ENCODE results near the gene ING1. TPM values are rescaled to one million over a fixed set of nuclear protein-coding genes. Genes with fewer than 3 reads are reported as not detected.
"Not testable (repeated sequence)": the region's sequence is repeated elsewhere in the genome, so short reads cannot be mapped to it uniquely, and the experiment has no call there.

Gene ING1
- total RNA-seq, 1 experiment from 2014 or later: 21.7 TPM

DNA sequence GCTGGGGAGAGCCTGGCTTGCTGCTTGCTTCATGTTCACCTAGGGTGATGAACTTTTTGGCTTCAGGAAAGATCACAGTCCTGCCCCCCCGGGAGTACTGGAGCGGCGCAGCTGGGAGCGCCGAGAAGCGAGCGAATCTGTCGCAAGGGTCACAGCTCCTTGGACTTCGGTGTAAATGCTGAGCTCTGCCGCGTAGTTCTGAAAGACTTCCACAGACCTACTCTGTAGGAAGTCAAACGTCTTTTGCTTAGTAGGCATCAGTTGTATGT lies 2.7 kb downstream of the ING1 start:
- Histone ChIP-seq H3K36me3 (replicated peaks; ENCODE audit: control insufficient read depth, insufficient read depth, low read length) (peaks cover 6% of the 10 kb centered on the region), H3K4me3 (ENCODE audit: insufficient read depth, low read depth, low read length) (peak overlapping the region; percentile 94), H3K27me3 (ENCODE audit: control insufficient read depth, insufficient read depth, low read length) (no peaks in the 10 kb centered on the region)
- DNase-seq: no peak

DNA sequence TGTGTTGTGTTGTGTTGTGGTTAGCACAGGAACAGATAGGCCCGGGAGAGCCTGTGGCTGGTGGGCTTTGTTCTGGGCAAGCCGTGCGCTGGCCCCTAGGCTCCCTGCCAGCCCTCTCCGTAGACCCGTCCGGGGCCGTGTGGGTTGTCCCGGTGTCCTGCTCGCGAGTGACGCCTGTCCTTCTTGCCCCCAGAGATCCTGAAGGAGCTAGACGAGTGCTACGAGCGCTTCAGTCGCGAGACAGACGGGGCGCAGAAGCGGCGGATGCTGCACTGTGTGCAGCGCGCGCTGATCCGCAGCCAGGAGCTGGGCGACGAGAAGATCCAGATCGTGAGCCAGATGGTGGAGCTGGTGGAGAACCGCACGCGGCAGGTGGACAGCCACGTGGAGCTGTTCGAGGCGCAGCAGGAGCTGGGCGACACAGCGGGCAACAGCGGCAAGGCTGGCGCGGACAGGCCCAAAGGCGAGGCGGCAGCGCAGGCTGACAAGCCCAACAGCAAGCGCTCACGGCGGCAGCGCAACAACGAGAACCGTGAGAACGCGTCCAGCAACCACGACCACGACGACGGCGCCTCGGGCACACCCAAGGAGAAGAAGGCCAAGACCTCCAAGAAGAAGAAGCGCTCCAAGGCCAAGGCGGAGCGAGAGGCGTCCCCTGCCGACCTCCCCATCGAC lies 5.7 kb downstream of the ING1 start:
- Histone ChIP-seq H3K36me3 (replicated peaks; ENCODE audit: control insufficient read depth, insufficient read depth, low read length) (peaks cover 6% of the 10 kb centered on the region), H3K4me3 (ENCODE audit: insufficient read depth, low read depth, low read length) (no peak overlapping the region), H3K27me3 (ENCODE audit: control insufficient read depth, insufficient read depth, low read length) (no peaks in the 10 kb centered on the region)
- DNase-seq: peak; percentile 29

DNA sequence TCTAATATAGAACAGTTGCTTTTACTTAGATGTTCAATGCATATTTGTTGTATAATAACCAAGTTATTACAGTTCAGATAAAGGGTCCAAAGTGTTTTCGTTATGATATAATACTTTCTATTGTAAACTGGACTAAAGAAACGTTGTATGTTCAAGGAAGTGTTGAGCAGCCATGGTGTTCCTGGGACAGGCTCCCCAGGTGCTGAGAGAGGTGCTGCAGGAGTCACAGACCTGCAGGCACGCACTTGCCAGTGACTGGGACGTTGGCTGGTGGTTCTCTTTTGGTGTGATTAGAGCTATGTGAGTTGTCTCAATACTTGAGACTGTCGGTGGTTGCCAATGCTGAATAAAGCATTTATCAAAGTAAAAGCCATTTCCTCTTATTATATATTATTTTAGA lies 9.5 kb downstream of the ING1 start:
- Histone ChIP-seq H3K4me3 (ENCODE audit: insufficient read depth, low read depth, low read length) (no peak overlapping the region), H3K36me3 (replicated peaks; ENCODE audit: control insufficient read depth, insufficient read depth, low read length) (peaks cover 6% of the 10 kb centered on the region), H3K27me3 (ENCODE audit: control insufficient read depth, insufficient read depth, low read length) (no peaks in the 10 kb centered on the region)
- DNase-seq: peak; percentile 24

DNA sequence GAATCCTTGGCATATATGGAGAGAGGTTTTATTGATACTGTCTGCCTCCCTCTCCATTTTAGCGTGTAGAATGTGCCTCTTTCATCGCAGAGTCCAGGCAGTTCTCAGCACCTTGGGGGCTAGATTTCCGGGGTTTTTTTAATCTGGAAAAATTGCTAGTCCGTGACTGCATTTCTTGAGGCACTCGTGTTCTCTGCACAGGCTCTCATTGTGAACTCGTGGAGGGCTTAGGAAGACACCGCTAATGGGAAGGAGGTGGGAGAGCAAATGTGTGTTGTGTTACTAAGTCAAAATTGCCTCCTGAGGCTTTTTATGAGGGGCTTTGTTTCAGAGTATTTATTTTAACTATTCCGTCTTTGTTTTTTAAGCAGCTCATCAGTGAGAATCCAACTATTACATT lies 10.1 kb downstream of the ING1 start:
- no peaks in the 10 kb centered on the region for H3K27me3 ChIP-seq (ENCODE audit: control insufficient read depth, insufficient read depth, low read length)
- H3K36me3 ChIP-seq (replicated peaks; ENCODE audit: control insufficient read depth, insufficient read depth, low read length): peaks cover 6% of the 10 kb centered on the region
- DNase-seq: no peak
- H3K4me3 ChIP-seq (ENCODE audit: insufficient read depth, low read depth, low read length): no peak overlapping the region

DNA sequence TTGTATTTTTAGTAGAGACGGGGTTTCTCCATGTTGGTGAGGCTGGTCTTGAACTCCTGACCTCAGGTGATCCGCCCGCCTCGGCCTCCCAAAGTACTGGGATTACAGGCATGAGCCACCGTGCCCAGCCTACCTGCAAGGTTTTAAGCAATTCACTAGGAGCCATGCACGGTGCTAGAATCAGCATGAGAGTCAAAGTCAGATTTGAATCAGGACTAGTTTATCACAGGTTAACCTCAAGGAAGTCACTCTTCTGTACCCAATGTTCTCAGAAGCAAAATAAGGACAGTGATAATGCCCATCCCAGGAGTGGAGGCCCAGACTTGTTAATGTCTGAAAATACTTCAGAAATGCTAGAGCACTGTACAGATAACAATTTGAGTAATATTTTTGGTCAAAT lies 12.7 kb downstream of the ING1 start:
- H3K27me3 ChIP-seq (ENCODE audit: control insufficient read depth, insufficient read depth, low read length); DNase-seq; H3K36me3 ChIP-seq (replicated peaks; ENCODE audit: control insufficient read depth, insufficient read depth, low read length): not testable (repeated sequence)

DNA sequence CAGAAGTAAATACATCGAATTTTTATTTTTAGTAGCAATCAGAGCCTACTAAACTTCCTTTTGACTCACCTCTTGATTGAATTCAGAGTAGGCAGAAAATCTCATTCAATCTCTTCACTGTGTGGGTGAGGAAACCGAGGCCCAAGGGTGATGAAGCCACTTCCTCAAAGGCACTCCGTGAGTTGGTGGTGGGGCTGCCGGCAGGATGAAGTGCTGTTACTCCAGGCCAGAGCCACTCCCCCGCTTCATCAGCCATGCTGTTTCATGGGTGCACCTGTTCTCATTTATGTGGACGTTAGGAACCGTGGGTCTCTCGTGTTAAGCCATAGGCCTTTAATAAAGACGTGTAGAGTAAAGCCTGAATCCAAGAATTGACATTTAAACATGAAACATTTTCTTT lies 13.2 kb downstream of the ING1 start:
- DNase-seq: no peak
- Histone ChIP-seq H3K36me3 (replicated peaks; ENCODE audit: control insufficient read depth, insufficient read depth, low read length) (no peaks in the 10 kb centered on the region), H3K27me3 (ENCODE audit: control insufficient read depth, insufficient read depth, low read length) (no peaks in the 10 kb centered on the region), H3K4me3 (ENCODE audit: insufficient read depth, low read depth, low read length) (no peak overlapping the region)

More for the DNA sequence above, 12.7 kb downstream of the ING1 start:
- not testable (repeated sequence) for H3K4me3 ChIP-seq (ENCODE audit: insufficient read depth, low read depth, low read length)

DNA sequence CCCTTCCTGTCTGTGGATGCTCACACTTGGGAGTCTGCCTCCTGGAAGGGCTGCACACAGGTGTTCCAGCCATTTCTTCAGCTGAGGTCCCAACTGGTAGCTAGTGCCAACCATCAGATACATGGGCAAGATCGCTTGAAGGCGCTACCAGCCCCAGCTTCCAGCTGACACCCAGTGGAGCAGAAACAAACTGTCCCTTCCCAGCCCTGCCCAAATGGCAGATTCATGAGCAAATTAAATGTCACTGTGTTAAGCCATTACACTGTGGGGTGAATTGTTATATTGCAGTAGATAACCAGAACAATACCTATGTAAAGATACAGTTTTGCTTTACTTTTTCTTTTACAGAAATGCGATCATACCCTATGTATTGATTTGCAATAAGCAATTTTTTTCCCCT lies 17.6 kb downstream of the ING1 start:
- DNase-seq: no peak
- Histone ChIP-seq H3K27me3 (ENCODE audit: control insufficient read depth, insufficient read depth, low read length) (no peaks in the 10 kb centered on the region), H3K4me3 (ENCODE audit: insufficient read depth, low read depth, low read length) (no peak overlapping the region)

GRCh38 chr13:110734561-110734960 lies 21.1 kb downstream of the ING1 start:
- Histone ChIP-seq H3K4me3 (ENCODE audit: insufficient read depth, low read depth, low read length) (no peak overlapping the region), H3K36me3 (replicated peaks; ENCODE audit: control insufficient read depth, insufficient read depth, low read length) (no peaks in the 10 kb centered on the region), H3K27me3 (ENCODE audit: control insufficient read depth, insufficient read depth, low read length) (no peaks in the 10 kb centered on the region)
- no peak for DNase-seq

More for the DNA sequence above, 17.6 kb downstream of the ING1 start:
- H3K36me3 ChIP-seq (replicated peaks; ENCODE audit: control insufficient read depth, insufficient read depth, low read length): no peaks in the 10 kb centered on the region

DNA sequence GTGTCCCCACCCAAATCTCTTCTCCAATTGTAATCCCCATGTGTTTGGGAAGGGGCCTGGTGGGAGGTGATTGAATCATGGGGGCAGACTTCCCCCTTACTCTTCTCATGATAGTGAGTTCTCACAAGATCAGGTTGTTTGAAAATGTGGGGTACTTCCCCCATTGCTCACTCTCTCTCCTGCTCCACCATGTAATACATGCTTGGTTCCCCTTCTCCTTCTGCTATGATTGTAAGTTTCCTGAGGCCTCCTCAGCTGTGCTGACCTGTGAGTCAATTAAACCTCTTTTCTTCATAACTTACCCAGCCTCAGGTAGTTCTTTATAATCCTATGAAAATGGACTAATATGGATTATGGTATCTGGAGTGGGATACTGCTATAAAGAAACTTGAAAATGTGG lies 24.1 kb downstream of the ING1 start:
- DNase-seq: no peak
- H3K27me3 ChIP-seq (ENCODE audit: control insufficient read depth, insufficient read depth, low read length): no peaks in the 10 kb centered on the region
- no peak overlapping the region for H3K4me3 ChIP-seq (ENCODE audit: insufficient read depth, low read depth, low read length)
- no peaks in the 10 kb centered on the region for H3K36me3 ChIP-seq (replicated peaks; ENCODE audit: control insufficient read depth, insufficient read depth, low read length)

DNA sequence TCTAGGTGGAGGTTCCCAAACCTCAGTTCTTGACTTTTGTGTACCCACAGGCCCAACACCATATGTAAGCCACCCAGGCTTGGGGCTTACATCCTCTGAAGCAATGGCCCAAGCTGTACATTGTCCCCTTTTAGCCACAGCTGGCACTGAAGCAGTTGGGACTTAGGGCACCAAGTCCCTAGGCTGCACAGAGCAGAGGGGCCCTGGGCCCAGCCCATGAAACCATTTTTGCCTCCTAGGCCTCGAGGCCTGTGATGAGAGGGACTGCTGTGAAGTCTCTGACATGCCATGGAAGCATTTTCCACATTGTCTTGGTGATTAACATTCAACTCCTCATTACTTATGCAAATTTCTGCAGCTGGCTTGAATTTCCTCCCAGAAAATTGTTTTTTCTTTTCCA lies 30.2 kb downstream of the ING1 start:
- Histone ChIP-seq H3K36me3 (replicated peaks; ENCODE audit: control insufficient read depth, insufficient read depth, low read length) (no peaks in the 10 kb centered on the region), H3K4me3 (ENCODE audit: insufficient read depth, low read depth, low read length) (no peak overlapping the region), H3K27me3 (ENCODE audit: control insufficient read depth, insufficient read depth, low read length) (no peaks in the 10 kb centered on the region)
- DNase-seq: no peak

DNA sequence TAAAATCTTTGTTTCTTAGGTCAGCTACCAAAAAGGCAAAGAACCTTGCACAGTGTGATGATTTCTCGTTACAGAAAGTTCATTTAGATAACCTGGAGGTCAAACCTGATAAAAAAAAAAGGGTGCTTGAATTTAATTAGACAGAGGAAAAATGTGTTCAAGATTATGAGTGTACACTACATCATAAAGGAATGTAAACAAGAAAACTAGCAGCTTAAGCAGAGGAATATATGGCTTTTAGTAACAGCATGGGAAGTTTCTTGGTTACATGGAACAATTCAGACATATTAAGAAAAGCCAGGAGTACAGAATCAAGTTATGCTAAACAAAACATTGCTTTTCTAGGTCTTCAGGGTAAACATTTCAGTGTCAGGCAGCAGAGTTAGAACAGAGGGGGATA lies 32.9 kb downstream of the ING1 start:
- Histone ChIP-seq H3K36me3 (replicated peaks; ENCODE audit: control insufficient read depth, insufficient read depth, low read length) (no peaks in the 10 kb centered on the region), H3K27me3 (ENCODE audit: control insufficient read depth, insufficient read depth, low read length) (no peaks in the 10 kb centered on the region), H3K4me3 (ENCODE audit: insufficient read depth, low read depth, low read length) (no peak overlapping the region)
- DNase-seq: no peak

DNA sequence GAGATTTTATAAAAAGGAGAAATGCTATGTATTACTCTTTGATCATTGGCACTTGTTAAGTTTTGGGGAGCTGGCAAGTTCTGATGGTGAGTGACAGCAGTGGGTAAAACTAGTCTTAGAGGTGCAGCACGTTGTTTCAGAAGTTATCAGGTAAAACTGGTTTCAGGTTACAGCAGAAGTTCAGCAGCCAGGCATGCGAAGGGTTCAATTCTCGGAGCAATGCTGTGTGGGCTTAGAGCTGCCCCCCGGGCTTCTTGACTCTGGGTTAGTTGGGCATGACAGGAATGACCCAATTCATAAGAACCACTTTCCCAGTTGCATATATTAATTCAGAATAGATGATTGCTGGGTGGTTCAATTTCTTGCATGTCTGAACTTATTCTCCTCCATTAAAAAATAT lies 34.8 kb downstream of the ING1 start:
- no peaks in the 10 kb centered on the region for H3K36me3 ChIP-seq (replicated peaks; ENCODE audit: control insufficient read depth, insufficient read depth, low read length)
- DNase-seq: no peak
- H3K4me3 ChIP-seq (ENCODE audit: insufficient read depth, low read depth, low read length): no peak overlapping the region
- no peaks in the 10 kb centered on the region for H3K27me3 ChIP-seq (ENCODE audit: control insufficient read depth, insufficient read depth, low read length)

GRCh38 chr13:110756219-110756631 lies 42.7 kb downstream of the ING1 start:
- Histone ChIP-seq H3K4me3 (ENCODE audit: insufficient read depth, low read depth, low read length) (no peak overlapping the region), H3K27me3 (ENCODE audit: control insufficient read depth, insufficient read depth, low read length) (no peaks in the 10 kb centered on the region), H3K36me3 (replicated peaks; ENCODE audit: control insufficient read depth, insufficient read depth, low read length) (no peaks in the 10 kb centered on the region)
- DNase-seq: no peak

GRCh38 chr13:110757296-110757695 lies 43.8 kb downstream of the ING1 start:
- H3K36me3 ChIP-seq (replicated peaks; ENCODE audit: control insufficient read depth, insufficient read depth, low read length): no peaks in the 10 kb centered on the region
- no peak for DNase-seq
- H3K4me3 ChIP-seq (ENCODE audit: insufficient read depth, low read depth, low read length): no peak overlapping the region
- no peaks in the 10 kb centered on the region for H3K27me3 ChIP-seq (ENCODE audit: control insufficient read depth, insufficient read depth, low read length)

DNA sequence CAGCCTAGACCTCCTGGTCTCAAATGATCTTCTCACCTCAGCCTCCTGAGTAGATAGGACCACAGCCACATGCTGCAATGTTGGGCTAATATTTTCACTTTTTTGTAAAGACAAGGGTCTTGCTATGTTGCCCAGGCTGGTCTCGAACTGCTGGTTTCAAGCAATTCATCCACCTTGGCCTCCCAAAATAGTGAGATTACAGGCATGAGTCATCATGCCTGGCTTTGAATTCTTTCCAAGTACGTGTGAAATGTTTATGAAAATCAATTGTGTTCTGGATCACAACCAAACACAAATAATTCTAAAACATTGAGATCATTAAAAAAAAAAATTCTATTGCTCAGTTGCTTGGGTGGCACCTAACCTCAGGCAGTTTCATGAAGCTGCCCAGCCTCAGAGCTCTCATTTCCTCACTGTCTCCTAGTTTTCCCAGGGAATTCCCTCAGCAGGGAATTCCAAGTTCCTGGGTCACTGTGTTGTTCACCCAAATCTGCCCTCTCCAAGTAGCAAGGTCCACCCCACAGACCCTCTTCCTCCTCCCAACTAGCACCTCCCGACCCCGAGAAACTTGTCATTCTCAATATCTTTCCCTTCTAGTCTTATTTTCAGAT lies 44.8 kb downstream of the ING1 start:
- Histone ChIP-seq H3K27me3 (ENCODE audit: control insufficient read depth, insufficient read depth, low read length) (no peaks in the 10 kb centered on the region), H3K36me3 (replicated peaks; ENCODE audit: control insufficient read depth, insufficient read depth, low read length) (no peaks in the 10 kb centered on the region), H3K4me3 (ENCODE audit: insufficient read depth, low read depth, low read length) (no peak overlapping the region)
- no peak for DNase-seq

DNA sequence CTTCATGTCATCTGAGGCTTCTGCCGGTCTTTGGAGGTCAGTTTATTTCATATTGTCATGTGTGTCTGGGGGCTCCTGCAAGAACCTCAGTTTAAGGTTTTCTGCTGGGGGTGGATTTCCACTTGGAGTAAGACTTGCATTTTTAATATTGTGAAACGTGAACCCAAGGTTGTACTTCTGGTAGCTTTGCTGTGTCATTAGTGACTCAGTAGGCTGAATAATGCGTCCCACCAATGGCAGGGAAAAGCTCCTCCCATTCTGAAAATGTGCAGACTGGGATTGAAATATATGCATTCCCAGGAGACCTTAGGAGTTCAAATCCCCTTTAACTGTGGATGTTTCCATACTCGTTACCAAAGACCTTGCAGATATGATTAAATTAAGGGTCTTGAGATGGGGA lies 46.2 kb downstream of the ING1 start:
- H3K4me3 ChIP-seq (ENCODE audit: insufficient read depth, low read depth, low read length): no peak overlapping the region
- H3K36me3 ChIP-seq (replicated peaks; ENCODE audit: control insufficient read depth, insufficient read depth, low read length): no peaks in the 10 kb centered on the region
- no peak for DNase-seq
- no peaks in the 10 kb centered on the region for H3K27me3 ChIP-seq (ENCODE audit: control insufficient read depth, insufficient read depth, low read length)
